HG03095 (cell line): ENCODE measurements around the gene ST3GAL5.

Experiments used
- ATAC-seq: cut with Tn5 transposase; IDR thresholded peaks from one replicate; pipeline ENCODE4 v1.9.1; 2021; ENCODE audit warnings: moderate library complexity; ENCODE audit not compliant: unreplicated experiment

Gene ST3GAL5

DNA sequence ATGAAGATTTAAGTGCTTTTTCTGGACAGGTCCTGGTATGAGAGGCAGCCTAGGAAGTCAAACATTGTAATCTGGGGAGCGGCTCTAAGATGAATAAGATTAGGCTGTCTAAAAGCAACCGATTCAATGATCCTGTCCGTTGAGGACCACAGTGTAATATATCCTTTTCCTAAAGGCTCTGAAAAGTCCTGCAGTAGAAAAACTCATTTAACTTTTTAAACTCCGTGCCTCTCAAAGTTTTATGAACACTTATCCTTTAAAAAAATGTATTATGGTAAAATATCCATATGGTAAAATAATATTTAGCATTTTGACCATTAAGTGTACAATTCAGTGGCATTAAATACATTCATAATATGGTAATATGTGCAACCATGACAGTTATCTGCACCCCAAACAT is 95.2 kb downstream of the ST3GAL5 start:
- ATAC-seq: no peak

DNA sequence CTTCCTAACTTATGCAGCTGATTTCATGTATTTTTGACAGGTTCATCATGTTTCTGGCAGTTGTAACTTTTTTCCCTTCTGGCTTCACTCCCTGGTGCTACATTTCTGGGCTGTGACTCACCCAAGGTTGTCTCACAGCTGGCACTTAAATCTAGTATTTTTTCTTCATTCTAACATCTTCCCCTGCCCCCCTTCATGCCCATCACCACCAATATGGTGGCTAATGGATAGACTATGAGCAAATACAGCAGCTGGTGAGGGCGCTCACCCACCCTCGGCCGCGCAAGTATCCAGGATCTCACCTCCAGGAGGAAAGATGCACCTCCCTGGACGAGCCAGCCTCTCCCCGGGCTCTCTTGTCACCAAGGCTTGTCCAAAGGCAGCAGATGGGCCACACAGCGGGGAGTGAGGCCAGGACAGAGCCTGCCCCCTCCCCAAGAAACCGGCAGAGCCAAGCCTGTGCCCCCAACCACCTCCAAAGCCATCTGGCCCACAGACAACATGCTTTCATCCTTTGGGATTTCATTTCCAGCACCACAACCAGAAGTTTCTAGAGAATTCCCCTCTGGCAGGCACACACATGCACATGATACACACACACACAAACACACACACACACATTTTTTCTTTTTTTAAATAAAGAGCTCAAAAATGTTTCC is 95.9 kb downstream of the ST3GAL5 start:
- ATAC-seq: no peak

DNA sequence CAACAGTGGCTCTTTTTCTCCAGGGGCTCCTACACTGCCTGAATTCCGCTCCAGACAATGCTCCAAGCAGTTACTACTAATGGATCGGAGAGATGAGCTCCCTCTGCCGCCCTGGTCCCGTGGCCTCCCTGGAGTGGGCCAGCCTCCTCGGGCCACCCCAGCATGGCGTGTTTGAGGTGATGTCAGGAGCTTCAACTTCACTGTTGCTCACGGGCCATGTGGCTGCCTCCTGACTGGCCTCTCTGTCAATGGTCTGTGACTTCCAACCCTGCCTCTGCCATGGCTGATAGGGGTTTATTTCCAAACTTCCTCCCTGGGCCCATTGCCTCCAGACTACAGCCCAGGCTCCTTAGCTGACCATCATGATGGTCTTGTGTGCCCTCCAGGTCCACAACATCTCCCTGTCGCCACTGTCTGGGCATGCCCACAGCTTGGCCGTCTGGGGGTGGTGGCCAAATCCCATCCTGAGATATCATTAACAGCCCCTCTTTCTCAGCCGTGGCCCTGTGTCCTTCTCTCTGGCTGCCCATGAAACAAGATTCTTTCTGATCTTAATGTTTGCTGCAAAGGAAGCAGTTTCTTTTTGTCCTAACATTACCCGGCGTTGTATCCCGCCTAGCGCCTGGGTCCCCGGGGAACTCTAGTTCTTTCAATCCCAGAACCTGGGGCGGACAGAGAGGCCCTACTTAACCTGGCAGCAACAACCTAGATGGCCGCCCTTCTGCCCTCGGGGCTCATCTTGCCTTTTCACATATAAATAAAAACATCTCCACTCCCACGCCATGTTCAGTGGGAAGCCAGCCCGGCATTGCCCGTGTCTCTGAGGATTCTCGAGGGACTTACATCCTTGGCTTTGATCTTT is 96.9 kb downstream of the ST3GAL5 start:
- ATAC-seq: no peak

DNA sequence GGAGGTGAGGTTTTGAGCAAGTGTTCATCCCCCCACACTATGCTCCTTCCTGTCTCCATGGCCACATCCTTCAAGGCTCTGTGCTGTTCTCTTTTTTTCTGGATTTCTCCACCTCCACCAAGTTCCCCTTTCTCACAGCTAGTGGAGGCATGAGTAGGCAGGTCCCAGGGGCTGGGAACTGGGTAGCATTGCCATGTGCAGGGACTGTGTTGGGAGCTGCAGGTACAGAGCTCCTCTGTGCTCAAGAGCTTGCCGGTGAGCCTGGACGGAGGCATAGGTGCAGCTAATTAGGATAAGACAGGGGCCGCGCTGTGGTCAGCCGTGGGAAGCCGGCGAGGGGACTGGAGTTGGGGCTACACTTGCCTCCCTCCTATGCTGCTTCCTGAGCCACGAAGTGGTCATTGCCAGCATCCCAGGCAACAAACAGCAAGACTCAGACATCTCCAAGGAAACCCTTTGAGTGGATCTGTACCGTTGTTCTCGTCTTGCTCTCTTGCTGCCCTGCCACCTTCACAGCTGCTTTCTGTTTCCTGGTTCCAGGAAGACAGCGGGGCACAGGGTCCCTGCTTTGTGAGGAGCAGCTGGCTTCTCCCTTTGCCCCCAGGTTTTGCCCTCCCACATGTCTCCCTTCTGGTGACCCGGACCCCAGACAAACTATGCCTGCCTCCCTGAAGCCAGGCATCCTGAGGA is 98.1 kb downstream of the ST3GAL5 start:
- no peak for ATAC-seq

DNA sequence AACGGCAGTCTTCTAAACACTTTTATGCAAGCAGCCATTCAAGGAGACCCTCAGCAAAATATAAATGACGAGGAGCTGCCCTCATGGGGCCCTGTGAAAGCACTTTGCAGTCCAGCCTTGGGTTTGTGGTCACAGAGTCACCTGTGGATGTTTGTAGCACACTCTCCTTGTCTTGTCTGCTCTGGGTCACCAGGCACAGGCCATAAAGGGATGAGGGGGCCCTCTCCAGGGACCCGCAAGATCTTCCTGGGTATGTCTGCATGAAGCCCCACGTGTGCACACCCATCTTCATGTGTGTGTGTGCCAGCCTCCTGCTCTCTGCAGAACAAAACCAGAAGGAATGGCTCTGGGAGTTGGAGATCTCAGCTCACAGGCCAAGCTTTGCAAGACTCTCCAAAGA is 98.8 kb downstream of the ST3GAL5 start:
- no peak for ATAC-seq

DNA sequence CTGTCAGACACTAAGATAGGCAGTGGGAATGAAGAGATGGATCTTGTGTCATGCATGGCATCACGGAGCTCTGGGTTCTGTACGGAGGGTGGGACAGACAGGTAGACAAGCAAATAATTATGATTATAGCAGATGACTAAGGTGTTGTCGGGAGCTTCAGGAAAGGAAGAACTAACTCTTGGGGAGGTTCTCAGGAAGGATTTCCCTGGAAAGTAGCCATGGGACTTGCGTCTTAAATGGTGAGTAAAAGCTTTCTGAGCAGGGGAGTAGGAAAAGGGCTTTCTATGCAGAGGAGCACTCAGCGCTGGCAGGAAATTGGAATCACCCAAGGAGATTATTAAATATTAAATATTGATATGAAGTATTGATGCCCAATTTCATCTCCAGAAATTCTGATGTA is 99.5 kb downstream of the ST3GAL5 start:
- no peak for ATAC-seq

GRCh38 chr2:85788603-85789002 is 100.2 kb downstream of the ST3GAL5 start:
- ATAC-seq: no peak

DNA sequence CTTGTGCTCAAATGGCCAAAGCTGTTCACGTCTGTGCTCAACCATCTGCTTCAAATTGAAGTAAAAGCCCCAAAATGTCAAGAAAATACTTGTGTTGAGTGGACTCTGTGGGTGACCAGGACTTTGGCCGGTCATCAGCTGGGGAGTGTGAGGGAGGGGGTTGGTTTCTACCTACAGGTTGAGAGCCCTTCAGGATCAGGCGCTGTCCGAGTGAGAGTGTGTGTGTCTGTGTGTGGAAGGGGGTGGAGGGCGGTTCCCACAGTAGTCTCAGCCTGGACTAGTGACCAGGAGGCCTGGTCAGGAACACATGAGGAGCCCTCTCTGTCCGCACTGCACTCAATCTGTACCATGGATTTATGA is 100.8 kb downstream of the ST3GAL5 start:
- no peak for ATAC-seq

DNA sequence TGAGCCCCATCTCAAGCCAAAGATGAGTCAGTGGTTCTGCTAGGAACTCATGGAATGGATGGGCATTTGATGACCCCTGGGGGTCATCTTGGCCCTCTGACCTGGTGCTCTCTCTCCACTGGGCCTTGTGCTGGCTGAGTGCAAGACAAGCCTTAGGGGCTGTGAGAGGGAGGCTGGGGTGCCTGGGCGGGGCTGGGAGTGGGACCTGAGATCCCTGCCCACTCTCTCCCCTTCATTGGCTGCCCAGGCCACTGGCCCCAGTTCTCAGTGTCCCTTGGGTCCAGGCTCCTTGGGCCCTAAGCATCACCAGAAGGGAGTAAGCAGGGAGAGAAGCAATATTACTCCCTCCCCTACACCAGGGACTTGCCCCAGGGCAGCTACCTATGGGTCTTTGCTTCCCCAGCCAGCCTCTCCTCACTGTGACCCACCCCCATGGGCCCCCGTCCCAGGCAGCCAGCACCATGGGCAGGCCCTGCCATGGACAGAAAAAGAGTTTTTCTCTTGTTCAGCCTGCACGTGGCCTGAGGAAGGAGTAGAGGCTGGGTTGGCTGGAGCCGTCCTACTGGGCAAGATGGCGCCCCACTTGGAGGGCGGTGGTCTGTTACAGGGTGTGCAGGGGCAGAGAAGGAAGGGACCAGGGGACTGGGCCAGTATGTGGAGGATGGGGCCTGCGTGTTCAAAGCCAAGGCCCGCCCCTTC is 101.4 kb downstream of the ST3GAL5 start:
- no peak for ATAC-seq
